ENCODE data around the gene CATSPERD.

The CATSPERD gene, protein sequence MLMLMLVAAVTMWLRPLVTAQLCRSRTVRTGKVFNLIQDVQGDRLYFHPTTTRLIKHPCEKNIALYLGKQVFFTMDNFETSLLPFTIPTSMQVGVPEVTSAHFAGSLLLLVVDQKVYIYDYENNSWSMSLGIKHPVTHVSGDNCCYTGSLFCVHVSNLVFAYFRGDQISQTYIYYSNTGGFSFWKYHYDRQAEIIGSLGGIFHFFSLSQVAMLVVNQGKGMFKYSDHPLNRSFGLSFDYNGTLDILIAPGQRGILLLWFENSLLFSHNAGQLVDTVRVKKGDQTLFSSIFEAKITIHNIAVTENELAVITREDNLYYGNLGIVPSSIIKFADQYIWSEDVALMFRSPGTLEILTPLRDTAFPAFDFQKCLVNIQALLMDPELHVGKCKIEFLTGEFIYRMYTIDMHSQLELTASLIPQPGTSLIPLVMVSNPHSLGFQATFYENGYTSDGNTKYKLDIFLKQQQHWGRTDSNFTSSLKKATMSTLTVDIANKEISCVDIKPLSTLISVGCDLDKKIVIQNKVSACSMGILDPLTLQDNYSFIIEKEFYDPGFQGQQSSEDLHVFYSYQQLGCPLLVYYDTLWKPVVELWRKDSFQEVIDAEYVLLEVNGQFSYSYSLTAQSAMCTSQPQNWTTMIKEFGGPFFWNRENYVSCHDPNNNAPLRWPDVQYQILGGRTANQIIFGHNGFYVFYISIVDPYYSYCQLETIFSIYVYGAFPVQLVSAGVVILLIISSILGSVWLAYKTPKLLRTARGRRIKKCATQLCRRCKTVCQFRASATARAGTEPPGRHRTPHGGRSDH

DNA sequence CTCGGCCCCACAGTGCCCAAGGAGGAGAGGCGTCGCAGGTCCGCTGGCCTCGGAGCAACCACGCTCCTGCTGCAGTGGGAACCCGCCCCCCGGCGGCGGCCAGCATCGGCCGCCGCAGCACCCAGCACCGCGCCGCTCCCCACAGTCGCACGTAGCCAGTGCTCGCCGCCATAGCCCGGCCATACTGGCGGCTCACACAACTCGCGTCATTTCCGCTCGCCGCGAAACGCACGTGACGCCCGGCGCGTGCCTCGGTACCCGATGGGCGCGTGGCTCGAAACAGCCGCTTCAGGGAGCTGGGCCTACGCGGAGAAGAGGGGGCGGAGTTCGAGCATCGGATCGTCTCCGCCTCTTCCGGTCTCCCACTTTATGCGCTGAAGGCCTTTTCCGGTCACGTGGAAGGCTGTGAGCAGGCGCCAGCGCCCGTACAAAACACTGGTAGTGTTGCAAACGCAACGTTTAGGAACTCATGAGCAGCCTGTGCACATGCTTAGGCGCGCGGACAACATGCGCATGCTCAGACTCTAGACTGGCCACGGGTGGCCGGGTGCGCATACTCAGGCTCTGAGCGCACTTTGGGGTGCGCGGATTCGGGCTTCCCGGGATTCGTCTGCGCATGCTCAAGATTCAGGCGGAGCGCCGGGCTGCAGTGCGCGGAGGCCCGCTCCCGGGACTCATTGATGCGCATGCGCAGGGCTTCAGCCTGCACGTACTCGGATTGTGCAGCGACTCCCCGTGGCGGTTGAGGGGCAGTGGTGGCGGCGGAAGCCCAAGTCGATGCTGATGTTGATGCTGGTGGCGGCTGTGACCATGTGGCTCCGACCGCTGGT is at the start of gene CATSPERD, which contains the start of gene LONP1:
Gene CATSPERD, plus strand, starts transcription at position 677 of the 830 bp plus-strand sequence. Its CDS starts 101 bp downstream, at position 778.
Gene LONP1, minus strand, starts transcription at position 186 of the 830 bp plus-strand sequence. Its CDS starts 14 bp downstream, at position 172.
- DNase-seq = peak; percentile 98

DNA sequence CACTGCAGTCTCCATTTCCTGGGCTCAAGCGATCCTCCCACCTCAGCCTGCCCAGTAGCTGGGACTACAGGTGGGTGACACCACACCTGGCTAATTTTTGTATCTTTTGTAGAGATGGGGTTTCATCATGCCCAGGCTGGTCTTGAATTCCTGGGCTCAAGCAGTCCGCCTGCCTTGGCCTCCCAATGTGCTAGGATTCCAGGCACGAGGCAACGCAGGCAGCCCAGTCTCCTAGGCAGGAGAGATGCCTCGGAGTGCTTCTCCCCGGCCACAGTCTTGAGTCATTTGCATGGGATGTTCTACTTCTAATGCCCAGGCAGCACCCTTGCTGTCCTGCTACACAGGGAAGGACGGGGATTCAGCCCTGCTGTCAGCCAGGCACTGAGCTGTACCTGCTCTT is 48.8 kb upstream of the CATSPERD start:
- DNase-seq = no peak

DNA sequence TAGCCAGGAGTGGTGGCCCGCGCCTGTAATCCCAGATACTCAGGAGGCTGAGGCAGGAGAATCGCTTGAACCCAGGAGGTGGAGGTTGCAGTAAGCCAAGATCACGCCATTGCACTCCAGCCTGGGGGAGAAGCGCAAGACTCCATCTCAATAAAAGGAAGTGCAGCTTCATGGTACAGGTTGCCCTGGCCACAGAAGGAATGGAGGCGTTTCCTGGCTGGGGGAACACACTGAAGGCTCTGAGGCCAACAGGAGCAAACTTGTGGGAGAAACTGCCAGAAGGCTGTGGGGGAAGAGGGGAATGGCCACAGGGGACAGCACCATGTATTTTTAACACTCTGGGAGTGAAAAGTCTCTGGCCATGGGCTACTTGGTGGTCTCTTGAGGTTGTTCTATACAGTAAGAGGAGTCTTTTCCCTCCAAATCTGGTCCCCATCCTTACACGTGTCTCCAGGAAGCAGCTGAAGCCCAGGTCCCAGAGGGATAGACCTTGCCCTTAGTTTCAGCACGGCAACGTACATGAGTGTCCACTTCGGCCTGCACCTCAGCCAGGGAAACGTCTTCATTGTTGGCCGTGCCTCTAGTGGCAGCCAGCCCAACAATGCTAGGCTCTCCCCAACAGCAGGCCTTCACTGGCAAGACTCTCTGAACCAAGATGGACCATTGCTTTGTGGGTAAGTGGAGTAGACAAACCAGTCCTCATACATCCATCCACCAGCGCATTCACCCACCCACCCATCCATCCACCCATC is 47.6 kb upstream of the CATSPERD start:
- DNase-seq = no peak

DNA sequence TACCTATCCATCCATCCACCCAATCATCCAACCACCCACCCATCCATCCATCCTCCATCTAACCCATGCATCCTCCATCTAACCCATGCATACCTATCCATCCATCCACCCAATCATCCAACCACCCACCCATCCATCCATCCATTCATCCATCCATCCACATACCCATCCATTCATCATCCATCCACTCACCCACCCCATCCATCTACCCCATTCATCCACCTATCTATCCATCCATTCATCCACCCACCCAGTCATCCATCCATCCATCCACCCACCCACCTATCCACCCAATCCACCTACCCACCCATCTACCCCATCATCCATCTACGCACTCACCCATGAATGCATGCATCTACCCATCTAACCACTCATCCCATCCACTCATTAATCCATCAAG is 46.7 kb upstream of the CATSPERD start:
- DNase-seq = no peak

DNA sequence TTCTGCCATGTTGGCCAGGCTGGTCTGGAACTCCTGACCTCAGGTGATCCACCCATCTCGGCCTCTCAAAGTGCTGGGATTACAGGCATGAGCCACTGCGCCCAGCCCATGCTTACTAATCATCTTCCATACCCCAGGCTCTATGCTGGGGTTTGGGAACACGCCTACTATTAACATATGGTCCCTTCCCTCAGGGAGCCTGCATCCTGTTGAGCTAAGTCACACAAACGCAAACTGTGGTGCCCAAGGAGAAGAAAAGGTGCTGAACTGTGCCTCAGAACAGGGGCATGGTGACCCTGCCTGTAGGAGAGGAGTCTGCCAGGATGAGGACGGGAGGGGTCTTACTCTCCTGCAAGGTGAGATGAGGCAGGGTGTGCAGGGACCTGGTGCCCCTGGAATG is 45.7 kb upstream of the CATSPERD start:
- no peak for DNase-seq

DNA sequence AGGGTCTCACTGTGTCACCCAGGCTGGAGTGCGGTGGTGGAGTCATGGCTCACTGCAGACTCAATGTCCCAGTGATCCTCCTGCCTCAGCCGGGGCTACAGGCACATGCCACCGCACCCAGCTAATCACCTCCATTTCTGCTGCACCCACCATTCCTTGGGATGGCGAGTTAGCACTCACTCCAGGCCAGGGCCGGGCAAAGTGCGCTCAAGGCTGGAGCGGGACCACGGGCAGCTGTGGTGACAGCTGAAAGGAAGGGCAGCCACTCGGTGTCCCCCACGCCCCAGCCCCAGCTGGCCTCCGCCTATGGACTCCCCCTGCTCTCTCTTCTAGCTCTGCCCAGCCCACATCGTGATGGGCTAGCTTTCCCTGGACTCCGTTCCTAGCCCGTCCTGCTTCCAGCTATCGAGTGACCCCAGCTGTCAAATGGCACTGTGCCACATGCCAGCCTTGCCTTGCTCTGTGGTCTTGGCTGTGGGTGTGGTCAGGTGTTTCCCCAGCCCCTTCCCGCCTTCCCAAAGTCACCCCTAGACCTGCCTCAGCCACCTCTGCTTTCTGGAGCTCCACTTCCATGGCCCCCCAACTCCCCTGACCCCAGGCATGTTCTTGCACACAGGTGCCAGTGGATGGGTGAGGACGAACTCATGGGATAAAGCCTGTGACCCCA is 44.2 kb upstream of the CATSPERD start:
- DNase-seq = no peak

DNA sequence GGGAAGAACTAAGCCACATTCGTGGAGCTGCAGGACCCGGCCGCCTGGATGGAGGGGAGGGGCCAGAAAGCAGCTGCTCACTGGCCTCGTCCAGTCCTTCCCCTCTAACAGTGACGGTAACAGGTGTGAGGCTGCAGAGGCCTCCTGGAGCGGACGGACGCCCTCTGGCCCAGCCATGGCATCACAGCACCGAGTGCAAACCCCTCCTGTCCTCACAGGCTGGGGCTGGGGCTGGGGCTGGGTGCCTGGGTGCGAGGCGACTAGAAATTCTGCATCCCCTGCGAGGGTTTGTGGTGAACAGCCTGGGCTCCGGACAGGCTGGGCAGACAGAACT is 43.7 kb upstream of the CATSPERD start:
- no peak for DNase-seq

DNA sequence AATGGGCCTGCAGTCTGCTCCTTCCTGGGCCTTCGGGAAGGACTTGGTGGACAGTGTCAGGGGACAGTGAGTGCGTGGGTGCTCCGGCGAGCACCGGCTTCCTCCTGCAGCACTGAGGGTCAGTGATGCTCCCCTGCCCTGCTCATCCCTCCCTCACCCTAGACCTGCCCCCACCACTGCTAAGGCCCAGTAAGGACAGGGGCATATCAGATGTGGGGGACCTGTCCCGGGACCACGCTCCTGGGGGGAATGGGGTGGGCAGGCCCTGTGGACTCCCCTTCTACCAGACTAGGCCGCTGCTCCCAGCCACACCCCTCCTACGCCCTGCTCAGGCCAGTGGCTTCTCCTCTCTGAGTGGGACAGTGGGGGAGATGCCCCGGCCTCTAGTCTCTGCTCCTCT is 43.3 kb upstream of the CATSPERD start:
- DNase-seq = no peak

DNA sequence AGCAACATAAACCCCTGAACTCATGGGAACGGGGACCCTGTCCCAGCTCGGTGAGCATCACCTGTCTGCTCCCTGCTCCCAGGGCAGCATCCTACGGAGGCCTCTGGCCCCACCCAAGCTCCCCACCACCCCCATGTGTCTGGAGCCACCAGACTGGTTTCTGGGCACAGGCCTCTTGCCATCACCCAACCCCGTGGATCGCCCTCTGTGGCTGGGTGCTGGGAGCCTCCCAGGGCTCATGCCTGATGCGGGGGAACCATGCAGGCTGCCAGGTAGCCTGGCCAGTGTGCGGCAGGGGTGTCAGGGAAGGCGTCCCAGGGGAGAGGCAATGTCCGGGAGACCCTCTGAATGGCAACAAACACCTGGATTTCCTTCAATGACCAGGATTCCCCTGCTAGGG is 42.9 kb upstream of the CATSPERD start:
- DNase-seq = no peak

DNA sequence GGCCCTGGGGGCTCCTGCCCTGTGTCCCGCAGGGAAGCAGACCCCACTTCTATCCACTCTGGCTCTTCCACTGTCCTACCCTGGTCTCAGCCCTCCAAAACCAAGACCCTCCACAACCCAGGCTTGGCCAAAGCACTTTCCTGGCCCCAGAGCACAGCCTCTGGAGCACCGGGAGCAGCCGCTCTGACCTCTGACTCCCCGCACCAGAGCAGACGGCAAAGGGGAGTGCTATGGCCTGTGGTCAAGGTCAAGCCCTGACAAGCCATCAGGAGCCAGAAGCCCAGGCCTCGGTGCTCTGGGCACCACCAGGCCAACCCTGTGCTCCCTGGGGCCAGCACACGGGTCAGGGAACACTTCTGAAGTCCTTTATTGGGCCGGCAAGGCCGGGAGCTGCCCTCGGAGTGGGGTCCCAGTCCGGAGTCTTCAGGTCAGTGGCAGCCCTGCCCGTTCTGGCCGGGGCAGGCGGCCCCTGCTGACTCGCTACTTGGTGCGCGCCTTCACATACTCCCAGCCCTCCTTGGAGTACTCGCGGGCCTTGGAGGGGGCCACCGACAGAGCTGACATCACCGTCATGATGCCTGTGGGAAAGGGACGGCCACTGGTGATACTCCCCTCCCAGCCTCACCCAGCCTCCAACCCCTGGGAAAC is 42.2 kb upstream of the CATSPERD start:
- DNase-seq = no peak

DNA sequence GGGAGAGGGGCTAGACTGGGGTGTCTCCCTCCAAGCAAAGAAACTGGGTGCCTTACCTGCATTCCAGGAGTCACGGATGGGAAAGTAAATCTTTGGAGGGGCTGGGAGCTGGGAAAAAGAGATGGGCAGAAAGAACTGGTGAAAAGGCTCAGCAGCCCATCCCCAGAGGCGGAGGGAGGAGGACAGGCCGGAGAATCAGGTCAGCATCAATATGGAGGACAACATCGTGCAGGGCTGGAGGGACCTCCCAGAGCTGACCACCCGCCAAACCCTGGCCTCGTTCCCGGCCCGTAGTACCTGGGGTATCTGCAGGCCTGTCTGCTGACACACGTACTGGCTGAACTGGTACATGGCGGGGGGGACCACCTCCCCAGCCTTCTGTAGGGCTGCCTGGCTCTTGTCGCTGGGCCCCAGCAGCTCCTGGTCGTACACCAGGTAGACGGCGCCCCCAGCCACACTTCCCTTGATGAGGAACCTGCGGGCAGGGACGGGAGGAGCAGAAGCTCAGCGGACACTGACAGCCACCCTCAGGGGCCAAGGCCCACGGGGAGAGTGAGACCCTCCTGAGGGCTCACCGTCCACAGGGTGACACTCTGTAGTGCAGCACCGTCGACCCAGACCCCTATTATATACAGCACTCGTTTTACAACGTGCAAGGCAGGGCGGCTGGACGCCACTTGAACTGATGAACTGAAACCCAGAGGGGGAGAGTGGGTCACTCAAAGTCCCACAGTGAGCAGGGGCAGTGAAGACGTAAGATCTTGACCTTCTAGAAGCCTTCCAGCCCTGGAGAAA is 41.0 kb upstream of the CATSPERD start:
- no peak for DNase-seq

DNA sequence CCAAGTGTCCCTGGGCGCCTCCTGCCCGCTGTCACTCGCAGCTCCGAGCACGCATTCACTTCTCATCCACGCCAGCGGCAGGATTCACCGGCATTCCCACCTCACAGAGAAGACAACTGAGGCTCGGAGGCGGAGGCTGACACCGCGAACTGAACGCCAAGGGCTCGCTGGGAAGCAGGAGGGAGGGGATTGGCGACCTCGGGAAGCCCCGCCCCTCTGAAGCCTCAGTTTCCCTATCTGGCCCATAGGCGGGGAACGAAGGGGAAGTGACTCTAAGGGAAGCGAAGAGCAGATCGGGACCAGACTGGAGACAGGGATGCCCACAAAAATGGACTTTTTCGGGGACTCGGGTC is 40.4 kb upstream of the CATSPERD start:
- no peak for DNase-seq

DNA sequence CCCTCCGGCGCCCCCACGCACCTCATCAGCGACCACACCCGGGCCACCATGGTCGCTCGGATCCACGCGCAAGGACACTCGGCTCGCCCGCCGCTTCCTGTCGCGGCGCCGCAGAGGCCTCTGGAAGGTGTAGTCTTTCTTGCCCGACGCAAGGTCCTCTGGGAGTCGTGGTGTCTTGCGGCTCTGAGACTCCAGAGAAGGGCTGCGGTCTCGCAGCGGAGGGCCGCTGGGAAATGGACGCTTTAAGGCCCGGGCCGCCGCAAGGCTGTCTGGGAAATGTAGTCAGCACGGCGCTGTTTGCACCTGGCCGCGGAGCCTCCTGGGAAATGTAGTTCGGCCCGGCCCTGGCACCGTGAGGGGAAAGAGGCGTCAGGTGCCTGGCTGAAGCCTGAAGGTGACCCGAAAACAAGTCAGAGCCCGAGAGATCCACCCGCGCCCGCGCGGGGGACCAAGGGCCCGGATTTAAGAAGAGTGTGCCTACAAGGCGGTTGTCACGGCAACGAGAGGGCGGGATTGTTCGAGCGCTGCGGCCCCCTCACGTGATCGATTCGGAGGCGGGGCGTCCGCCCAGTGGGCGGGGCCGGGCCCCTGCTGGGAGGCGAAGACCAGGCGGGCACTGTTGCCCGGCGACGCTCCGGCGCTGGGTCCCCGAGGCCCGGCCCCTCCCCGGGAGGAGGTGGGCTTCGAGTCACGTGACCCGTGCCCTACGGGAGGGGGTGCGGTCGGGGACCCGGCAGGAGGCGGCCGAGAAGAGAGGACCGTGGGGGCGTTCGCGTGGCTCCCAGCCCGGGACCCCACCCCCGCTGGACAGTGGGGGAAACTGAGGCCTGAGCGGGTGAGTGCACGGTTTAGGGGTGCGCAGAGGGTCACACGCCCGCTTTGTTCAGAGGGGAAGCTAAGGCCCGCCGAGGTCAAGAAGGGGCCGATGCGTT is 39.7 kb upstream of the CATSPERD start, which contains the start of the genes HSD11B1L and MICOS13:
Gene HSD11B1L, plus strand, starts transcription at position 591 of the 932 bp plus-strand sequence. CDS start 3,806 bp downstream, outside the sequence.
Gene MICOS13, minus strand, starts transcription at position 80 of the 932 bp plus-strand sequence. Its CDS starts 30 bp downstream, at position 50.
- peak; percentile 99 for DNase-seq

DNA sequence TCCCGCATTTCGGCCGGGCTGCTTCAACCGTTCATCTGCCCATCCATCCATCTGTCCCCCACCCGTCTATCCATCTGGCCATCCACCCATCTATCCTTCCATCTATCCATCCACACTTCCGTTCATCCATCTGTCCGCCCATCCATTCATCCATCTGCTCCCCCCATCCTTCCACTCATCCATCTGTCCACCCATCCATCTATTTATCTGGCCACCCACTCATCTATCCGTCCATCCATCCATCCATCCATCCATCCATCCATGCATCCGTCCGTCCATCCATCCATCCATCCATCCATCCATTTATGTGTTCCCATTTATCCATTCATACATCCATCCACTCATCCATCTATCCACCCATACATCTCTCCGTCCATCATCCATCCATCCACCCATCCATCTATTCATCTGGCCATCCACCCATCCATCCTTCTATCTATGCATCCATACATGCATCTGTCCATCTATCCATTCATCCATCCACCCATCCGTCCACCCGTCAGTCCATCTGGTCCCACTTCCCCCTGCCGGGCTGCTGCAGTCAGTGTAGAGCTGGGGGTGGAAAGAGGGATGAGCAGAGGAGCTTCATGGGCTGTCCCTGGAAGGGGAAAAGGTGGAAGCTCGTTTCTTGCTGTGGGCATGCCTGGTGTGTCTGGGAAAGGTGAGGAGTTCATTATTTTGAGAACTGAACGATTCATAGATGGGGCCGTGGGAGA is 38.9 kb upstream of the CATSPERD start:
- no peak for DNase-seq

DNA sequence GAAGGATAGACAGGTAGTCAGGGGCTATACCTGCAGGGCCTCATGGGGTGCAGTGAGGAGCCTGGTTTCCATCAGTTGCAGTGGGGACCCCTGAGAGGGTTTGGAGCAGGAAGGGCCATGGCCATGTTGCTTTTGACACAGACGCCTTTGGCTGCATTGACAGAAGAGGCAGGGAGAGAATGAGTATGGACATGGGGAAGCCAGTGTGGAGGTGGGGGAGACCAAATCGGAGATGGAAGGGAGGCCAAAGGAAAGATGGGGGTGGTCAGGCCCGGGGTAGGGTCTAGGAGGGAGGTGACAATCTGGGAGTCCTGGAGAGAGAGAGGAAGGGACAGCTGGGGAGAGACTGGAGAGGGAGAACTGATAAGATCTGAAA is 38.3 kb upstream of the CATSPERD start:
- DNase-seq = no peak

DNA sequence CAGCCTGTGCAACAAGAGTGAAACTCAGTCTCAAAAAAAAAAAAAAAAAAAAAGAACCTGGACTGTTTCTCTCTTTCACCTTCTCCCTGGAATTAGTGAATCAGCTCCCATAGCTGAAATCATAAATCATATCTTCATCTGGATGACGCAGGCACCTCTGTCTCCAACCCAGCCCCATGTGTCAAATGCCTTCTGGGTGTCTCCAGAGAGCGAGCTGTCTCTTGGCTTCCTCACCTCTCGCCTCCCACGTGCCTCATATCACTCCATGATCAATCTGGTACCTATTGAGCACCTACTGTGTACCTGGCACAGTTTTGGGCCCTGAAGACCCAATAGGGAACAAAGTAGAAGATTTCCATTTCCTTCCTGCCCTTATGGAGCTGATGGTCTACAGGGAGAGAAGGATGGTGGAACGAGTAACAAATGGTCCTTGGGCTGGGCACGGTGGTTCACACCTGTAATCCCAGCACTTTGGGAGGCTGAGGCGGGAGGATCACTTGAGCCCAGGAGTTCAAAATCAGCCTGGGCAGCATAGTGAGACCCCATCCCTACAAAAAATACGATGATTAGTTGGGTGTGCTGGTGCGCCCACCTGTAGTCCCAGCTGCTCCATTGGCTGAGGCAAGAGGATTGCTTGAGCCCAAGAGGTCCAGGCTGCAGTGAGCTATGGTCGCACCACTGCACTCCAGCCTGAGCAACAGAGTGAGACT is 37.1 kb upstream of the CATSPERD start:
- no peak for DNase-seq

DNA sequence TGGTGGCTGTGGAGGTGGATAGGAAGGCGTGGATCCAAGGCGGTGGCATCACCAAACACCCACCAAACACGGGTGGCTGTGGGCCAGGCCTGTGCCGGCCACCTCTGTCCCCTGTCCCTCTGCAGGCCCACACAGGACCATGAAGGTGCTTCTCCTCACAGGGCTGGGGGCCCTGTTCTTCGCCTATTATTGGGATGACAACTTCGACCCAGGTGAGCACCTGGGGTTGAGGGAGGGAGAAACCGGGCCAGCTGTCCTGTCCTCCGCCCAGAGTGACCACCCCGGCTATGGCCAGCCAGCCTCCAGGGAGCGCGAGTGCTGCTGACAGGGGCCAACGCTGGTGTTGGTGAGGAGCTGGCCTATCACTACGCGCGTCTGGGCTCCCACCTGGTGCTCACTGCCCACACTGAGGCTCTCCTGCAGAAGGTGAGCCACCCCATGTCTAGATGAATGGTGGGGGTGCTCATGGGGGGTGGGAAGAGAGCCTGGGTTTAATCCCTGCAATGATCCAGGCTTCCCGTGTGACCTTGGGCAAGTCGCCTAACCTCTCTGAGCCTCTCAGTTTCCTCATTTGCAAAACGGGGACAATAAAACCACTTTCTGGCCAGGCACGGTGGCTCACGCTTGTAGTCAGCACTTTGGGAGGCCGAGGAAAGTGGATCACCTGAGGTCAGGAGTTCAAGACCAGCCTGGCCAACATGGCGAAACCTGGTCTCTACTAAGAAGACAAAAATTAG is 35.6 kb upstream of the CATSPERD start:
- DNase-seq = no peak
